GM23338 (cell line): Measurements from ENCODE around the gene GABRB3. TPM values are rescaled to one million over a fixed set of nuclear protein-coding genes. Genes with fewer than 3 reads are reported as not detected.

Experiments
- ATAC-seq: fragments of 200-7000 bp; cut with Tn5 transposase; 3 replicates; pipeline ENCODE4 v1.9.1; 2020
- DNase-seq: peaks from one replicate; pipeline ENCODE4 v3.0.0-alpha.2; 2015; ENCODE audit warnings: low spot score
- H2AFZ ChIP-seq: fragments of 200-600 bp; sonication (generic); 2 replicates; pipeline ENCODE4 v1.8.0; 2016; ENCODE audit warnings: antibody characterized with exemption, mild to moderate bottlenecking, moderate library complexity
- H3F3A ChIP-seq: fragments of 200-600 bp; sonication (generic); replicated peaks from 2 replicates; pipeline ENCODE4 v1.8.0; 2017; ENCODE audit warnings: antibody characterized with exemption, mixed run types, low read depth
- H3K27ac ChIP-seq: fragments of 200-600 bp; sonication (generic); 2 replicates; pipeline ENCODE4 v1.6.1; 2016; ENCODE audit warnings: low read depth
- H3K27me3 ChIP-seq: fragments of 200-600 bp; sonication (generic); 2 replicates; pipeline ENCODE4 v1.8.0; 2016; ENCODE audit warnings: mild to moderate bottlenecking, mixed run types, moderate library complexity; ENCODE audit not compliant: insufficient read depth
- H3K36me3 ChIP-seq: fragments of 200-600 bp; sonication (generic); 2 replicates; pipeline ENCODE4 v1.8.0; 2016; ENCODE audit warnings: mild to moderate bottlenecking; ENCODE audit not compliant: insufficient read depth
- H3K4me1 ChIP-seq: fragments of 200-600 bp; sonication (generic); 2 replicates; pipeline ENCODE4 v1.8.0; 2016; ENCODE audit warnings: mild to moderate bottlenecking, moderate library complexity; ENCODE audit not compliant: insufficient read depth
- H3K4me2 ChIP-seq: fragments of 200-600 bp; sonication (generic); 2 replicates; pipeline ENCODE4 v1.7.1; 2017; ENCODE audit warnings: mixed run types
- H3K4me3 ChIP-seq: fragments of 200-600 bp; sonication (generic); 2 replicates; pipeline ENCODE4 v1.6.1; 2016; ENCODE audit warnings: mixed run types
- H3K79me2 ChIP-seq: fragments of 200-600 bp; sonication (generic); replicated peaks from 2 replicates; pipeline ENCODE4 v1.8.0; 2017; ENCODE audit warnings: mild to moderate bottlenecking; ENCODE audit not compliant: insufficient read depth
- H3K9me2 ChIP-seq: fragments of 200-600 bp; sonication (generic); 2 replicates; pipeline ENCODE4 v1.8.0; 2017; ENCODE audit not compliant: insufficient read depth
- H4K20me1 ChIP-seq: fragments of 200-600 bp; sonication (generic); replicated peaks from 2 replicates; pipeline ENCODE4 v1.8.0; 2017; ENCODE audit warnings: mild to moderate bottlenecking; ENCODE audit not compliant: insufficient read depth
- H3K27ac Mint-ChIP-seq: 2 replicates; pipeline ENCODE4 v1.8.0; 2020; ENCODE audit warnings: inconsistent platforms, mild to moderate bottlenecking, moderate library complexity, mixed read lengths
- H3K27me3 Mint-ChIP-seq: 3 replicates; pipeline ENCODE4 v1.8.0; 2022; ENCODE audit warnings: low read depth, mild to moderate bottlenecking, moderate library complexity, mixed read lengths, inconsistent platforms; ENCODE audit not compliant: insufficient read depth, poor library complexity
- H3K36me3 Mint-ChIP-seq: 3 replicates; pipeline ENCODE4 v1.8.0; 2021; ENCODE audit warnings: low read depth, mild to moderate bottlenecking, inconsistent platforms, moderate library complexity, mixed read lengths
- H3K4me1 Mint-ChIP-seq: 3 replicates; pipeline ENCODE4 v1.8.0; 2020; ENCODE audit warnings: mild to moderate bottlenecking, inconsistent platforms, mixed read lengths
- H3K4me3 Mint-ChIP-seq: 3 replicates; pipeline ENCODE4 v1.8.0; 2021; ENCODE audit warnings: moderate library complexity, mild to moderate bottlenecking, inconsistent platforms, mixed read lengths
- H3K9me3 Mint-ChIP-seq: 3 replicates; pipeline ENCODE4 v1.8.0; 2020; ENCODE audit warnings: moderate library complexity, mild to moderate bottlenecking, inconsistent platforms, mixed read lengths
- CREB1 ChIP-seq: fragments of 250-450 bp; sonication (Bioruptor Pico); IDR thresholded peaks from 2 replicates; pipeline ENCODE4 v1.5.0; 2020; ENCODE audit warnings: low read depth, mild to moderate bottlenecking, moderate library complexity
- EZH2 ChIP-seq: fragments of 200-600 bp; sonication (generic); IDR thresholded peaks from one replicate; pipeline ENCODE4 v1.8.0; 2017; ENCODE audit warnings: antibody characterized with exemption, mild to moderate bottlenecking, low read depth; ENCODE audit not compliant: unreplicated experiment
- EZH2phosphoT487 ChIP-seq: fragments of 200-600 bp; sonication (generic); IDR thresholded peaks from one replicate; pipeline ENCODE4 v1.8.1; 2018; ENCODE audit warnings: antibody characterized with exemption; ENCODE audit not compliant: unreplicated experiment
- JUNB ChIP-seq: IDR thresholded peaks from one replicate; pipeline ENCODE4 v1.6.1; 2016; ENCODE audit warnings: antibody characterized with exemption; ENCODE audit not compliant: unreplicated experiment
- NANOG ChIP-seq: IDR thresholded peaks from 2 replicates; pipeline ENCODE4 v1.6.1; 2016; ENCODE audit warnings: antibody characterized with exemption, borderline replicate concordance
- POLR2AphosphoS5 ChIP-seq: IDR thresholded peaks from 2 replicates; pipeline ENCODE4 v1.6.1; 2016; ENCODE audit warnings: antibody characterized with exemption, low read depth
- STAT1 ChIP-seq: IDR thresholded peaks from one replicate; pipeline ENCODE4 v1.6.1; 2016; ENCODE audit warnings: antibody characterized with exemption; ENCODE audit not compliant: unreplicated experiment
- ZNF114 ChIP-seq: fragments of 250-450 bp; sonication (Bioruptor Pico); IDR thresholded peaks from 2 replicates; pipeline ENCODE4 v1.5.0; 2020; ENCODE audit warnings: mild to moderate bottlenecking, moderate library complexity
- ZNF331 ChIP-seq: fragments of 250-450 bp; sonication (Bioruptor Pico); IDR thresholded peaks from 2 replicates; pipeline ENCODE4 v1.5.0; 2020; ENCODE audit warnings: low read depth, mild to moderate bottlenecking, moderate library complexity
- polyA plus RNA-seq: library from polyadenylated mRNA; unstranded; fragments of >200 nt; fragmentation: Nextera tagmentation; extraction: Ambion mirVana; gene quantifications from 2 replicates; pipeline ENCODE4 v1.2.1, GENCODE V29; 2016
- total RNA-seq: library from RNA; depleted of rRNA; stranded (reverse); fragments of >200 nt; shearing (Covaris generic); gene quantifications from 2 replicates; pipeline ENCODE4 v1.2.3, GENCODE V29; 2014
- TF ChIP-seq, protein P1 (sequence below): fragments of 250-450 bp; sonication (Bioruptor Pico); IDR thresholded peaks from 2 replicates; pipeline ENCODE4 v1.5.0; 2020; ENCODE audit warnings: mild to moderate bottlenecking, moderate library complexity
- TF ChIP-seq, protein P2 (sequence below): IDR thresholded peaks from 2 replicates; pipeline ENCODE4 v1.6.1; 2016; ENCODE audit warnings: antibody characterized with exemption
- TF ChIP-seq, protein P3 (sequence below): IDR thresholded peaks from one replicate; pipeline ENCODE4 v1.6.1; 2018; ENCODE audit warnings: antibody characterized with exemption; ENCODE audit not compliant: unreplicated experiment
- TF ChIP-seq, protein P4 (sequence below), 2 experiments: fragments of 200-600 bp in 1 of 2; sonication (generic) in 1 of 2; conservative IDR thresholded peaks; 2 replicates each; pipeline versions ENCODE4 v1.5.1 to v1.6.1; 2016 to 2017; ENCODE audit warnings: antibody characterized with exemption in 2 of 2, low read depth in 2 of 2, mild to moderate bottlenecking in 2 of 2, moderate library complexity in 1 of 2

Gene GABRB3
- total and polyA plus RNA-seq, 2 experiments from 2014 or later: 56.5 to 131 TPM

DNA sequence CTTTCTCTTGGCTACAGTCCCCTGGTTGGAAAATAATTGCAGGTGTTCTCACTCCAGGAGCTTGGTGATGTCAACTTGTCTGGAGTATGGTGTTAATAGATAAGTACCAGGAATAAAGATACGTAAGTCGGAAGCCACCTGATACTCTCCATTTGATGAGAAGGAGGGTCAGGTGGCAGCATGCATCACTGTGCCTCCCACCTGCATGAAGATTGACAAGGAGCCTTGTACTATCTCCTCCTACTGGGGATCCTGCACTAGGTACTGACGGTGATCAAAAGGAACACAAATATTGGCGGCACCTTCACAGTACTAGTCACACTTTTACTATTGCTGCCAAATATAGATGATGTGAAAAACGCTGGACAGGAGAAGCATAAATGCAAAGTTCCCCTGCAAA, 32.6 kb upstream of the GABRB3 start:
- no peaks in the 10 kb centered on the region for H3K27me3 ChIP-seq
- H2AFZ ChIP-seq: no peak overlapping the region
- no peak overlapping the region for H3K27ac ChIP-seq
- no peak overlapping the region for H3K27ac Mint-ChIP-seq
- H3K4me3 ChIP-seq: no peak overlapping the region
- H3K36me3 Mint-ChIP-seq: peaks cover 2% of the 10 kb centered on the region; the same call in 1 of the 3 replicates
- no peaks in the 10 kb centered on the region for H3K4me1 ChIP-seq
- no peak for TF ChIP-seq EZH2phosphoT487
- no peak for TF ChIP-seq STAT1
- no peak for TF ChIP-seq ZNF114 (CRISPR knock-in tag)
- TF ChIP-seq, protein P1, sequence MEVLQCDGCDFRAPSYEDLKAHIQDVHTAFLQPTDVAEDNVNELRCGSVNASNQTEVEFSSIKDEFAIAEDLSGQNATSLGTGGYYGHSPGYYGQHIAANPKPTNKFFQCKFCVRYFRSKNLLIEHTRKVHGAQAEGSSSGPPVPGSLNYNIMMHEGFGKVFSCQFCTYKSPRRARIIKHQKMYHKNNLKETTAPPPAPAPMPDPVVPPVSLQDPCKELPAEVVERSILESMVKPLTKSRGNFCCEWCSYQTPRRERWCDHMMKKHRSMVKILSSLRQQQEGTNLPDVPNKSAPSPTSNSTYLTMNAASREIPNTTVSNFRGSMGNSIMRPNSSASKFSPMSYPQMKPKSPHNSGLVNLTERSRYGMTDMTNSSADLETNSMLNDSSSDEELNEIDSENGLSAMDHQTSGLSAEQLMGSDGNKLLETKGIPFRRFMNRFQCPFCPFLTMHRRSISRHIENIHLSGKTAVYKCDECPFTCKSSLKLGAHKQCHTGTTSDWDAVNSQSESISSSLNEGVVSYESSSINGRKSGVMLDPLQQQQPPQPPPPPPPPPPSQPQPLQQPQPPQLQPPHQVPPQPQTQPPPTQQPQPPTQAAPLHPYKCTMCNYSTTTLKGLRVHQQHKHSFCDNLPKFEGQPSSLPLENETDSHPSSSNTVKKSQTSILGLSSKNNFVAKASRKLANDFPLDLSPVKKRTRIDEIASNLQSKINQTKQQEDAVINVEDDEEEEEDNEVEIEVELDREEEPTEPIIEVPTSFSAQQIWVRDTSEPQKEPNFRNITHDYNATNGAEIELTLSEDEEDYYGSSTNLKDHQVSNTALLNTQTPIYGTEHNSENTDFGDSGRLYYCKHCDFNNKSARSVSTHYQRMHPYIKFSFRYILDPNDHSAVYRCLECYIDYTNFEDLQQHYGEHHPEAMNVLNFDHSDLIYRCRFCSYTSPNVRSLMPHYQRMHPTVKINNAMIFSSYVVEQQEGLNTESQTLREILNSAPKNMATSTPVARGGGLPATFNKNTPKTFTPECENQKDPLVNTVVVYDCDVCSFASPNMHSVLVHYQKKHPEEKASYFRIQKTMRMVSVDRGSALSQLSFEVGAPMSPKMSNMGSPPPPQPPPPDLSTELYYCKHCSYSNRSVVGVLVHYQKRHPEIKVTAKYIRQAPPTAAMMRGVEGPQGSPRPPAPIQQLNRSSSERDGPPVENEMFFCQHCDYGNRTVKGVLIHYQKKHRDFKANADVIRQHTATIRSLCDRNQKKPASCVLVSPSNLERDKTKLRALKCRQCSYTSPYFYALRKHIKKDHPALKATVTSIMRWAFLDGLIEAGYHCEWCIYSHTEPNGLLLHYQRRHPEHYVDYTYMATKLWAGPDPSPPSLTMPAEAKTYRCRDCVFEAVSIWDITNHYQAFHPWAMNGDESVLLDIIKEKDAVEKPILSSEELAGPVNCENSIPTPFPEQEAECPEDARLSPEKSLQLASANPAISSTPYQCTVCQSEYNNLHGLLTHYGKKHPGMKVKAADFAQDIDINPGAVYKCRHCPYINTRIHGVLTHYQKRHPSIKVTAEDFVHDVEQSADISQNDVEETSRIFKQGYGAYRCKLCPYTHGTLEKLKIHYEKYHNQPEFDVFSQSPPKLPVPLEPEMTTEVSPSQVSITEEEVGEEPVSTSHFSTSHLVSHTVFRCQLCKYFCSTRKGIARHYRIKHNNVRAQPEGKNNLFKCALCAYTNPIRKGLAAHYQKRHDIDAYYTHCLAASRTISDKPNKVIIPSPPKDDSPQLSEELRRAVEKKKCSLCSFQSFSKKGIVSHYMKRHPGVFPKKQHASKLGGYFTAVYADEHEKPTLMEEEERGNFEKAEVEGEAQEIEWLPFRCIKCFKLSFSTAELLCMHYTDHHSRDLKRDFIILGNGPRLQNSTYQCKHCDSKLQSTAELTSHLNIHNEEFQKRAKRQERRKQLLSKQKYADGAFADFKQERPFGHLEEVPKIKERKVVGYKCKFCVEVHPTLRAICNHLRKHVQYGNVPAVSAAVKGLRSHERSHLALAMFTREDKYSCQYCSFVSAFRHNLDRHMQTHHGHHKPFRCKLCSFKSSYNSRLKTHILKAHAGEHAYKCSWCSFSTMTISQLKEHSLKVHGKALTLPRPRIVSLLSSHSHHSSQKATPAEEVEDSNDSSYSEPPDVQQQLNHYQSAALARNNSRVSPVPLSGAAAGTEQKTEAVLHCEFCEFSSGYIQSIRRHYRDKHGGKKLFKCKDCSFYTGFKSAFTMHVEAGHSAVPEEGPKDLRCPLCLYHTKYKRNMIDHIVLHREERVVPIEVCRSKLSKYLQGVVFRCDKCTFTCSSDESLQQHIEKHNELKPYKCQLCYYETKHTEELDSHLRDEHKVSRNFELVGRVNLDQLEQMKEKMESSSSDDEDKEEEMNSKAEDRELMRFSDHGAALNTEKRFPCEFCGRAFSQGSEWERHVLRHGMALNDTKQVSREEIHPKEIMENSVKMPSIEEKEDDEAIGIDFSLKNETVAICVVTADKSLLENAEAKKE: no peak
- TF ChIP-seq, protein P2, sequence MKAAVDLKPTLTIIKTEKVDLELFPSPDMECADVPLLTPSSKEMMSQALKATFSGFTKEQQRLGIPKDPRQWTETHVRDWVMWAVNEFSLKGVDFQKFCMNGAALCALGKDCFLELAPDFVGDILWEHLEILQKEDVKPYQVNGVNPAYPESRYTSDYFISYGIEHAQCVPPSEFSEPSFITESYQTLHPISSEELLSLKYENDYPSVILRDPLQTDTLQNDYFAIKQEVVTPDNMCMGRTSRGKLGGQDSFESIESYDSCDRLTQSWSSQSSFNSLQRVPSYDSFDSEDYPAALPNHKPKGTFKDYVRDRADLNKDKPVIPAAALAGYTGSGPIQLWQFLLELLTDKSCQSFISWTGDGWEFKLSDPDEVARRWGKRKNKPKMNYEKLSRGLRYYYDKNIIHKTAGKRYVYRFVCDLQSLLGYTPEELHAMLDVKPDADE: no peak
- TF ChIP-seq, protein P3, sequence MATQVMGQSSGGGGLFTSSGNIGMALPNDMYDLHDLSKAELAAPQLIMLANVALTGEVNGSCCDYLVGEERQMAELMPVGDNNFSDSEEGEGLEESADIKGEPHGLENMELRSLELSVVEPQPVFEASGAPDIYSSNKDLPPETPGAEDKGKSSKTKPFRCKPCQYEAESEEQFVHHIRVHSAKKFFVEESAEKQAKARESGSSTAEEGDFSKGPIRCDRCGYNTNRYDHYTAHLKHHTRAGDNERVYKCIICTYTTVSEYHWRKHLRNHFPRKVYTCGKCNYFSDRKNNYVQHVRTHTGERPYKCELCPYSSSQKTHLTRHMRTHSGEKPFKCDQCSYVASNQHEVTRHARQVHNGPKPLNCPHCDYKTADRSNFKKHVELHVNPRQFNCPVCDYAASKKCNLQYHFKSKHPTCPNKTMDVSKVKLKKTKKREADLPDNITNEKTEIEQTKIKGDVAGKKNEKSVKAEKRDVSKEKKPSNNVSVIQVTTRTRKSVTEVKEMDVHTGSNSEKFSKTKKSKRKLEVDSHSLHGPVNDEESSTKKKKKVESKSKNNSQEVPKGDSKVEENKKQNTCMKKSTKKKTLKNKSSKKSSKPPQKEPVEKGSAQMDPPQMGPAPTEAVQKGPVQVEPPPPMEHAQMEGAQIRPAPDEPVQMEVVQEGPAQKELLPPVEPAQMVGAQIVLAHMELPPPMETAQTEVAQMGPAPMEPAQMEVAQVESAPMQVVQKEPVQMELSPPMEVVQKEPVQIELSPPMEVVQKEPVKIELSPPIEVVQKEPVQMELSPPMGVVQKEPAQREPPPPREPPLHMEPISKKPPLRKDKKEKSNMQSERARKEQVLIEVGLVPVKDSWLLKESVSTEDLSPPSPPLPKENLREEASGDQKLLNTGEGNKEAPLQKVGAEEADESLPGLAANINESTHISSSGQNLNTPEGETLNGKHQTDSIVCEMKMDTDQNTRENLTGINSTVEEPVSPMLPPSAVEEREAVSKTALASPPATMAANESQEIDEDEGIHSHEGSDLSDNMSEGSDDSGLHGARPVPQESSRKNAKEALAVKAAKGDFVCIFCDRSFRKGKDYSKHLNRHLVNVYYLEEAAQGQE: no peak
- TF ChIP-seq JUNB: no peak
- no peak for TF ChIP-seq CREB1
- no peak for TF ChIP-seq POLR2AphosphoS5
- TF ChIP-seq, protein P4, sequence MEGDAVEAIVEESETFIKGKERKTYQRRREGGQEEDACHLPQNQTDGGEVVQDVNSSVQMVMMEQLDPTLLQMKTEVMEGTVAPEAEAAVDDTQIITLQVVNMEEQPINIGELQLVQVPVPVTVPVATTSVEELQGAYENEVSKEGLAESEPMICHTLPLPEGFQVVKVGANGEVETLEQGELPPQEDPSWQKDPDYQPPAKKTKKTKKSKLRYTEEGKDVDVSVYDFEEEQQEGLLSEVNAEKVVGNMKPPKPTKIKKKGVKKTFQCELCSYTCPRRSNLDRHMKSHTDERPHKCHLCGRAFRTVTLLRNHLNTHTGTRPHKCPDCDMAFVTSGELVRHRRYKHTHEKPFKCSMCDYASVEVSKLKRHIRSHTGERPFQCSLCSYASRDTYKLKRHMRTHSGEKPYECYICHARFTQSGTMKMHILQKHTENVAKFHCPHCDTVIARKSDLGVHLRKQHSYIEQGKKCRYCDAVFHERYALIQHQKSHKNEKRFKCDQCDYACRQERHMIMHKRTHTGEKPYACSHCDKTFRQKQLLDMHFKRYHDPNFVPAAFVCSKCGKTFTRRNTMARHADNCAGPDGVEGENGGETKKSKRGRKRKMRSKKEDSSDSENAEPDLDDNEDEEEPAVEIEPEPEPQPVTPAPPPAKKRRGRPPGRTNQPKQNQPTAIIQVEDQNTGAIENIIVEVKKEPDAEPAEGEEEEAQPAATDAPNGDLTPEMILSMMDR (conservative IDR thresholded peaks at IDR 0.05; ENCODE audit: low read depth in 2 of 2): no peak
- TF ChIP-seq NANOG: no peak
- TF ChIP-seq ZNF331: no peak
- TF ChIP-seq EZH2: no peak
- DNase-seq (peak; percentile 2), ATAC-seq (0 out of 3 replicates have a peak, but pooled peaks have one; percentile 38)
- H3K9me3 Mint-ChIP-seq: peaks cover 5% of the 10 kb centered on the region; the same call in 1 of the 3 replicates
- H3K4me2 ChIP-seq: no peak overlapping the region
- no peaks in the 10 kb centered on the region for H3K36me3 ChIP-seq
- peaks cover 12% of the 10 kb centered on the region for H3K27me3 Mint-ChIP-seq
- no peaks in the 10 kb centered on the region for H4K20me1 ChIP-seq
- no peaks in the 10 kb centered on the region for H3F3A ChIP-seq
- H3K4me1 Mint-ChIP-seq: peaks cover 10% of the 10 kb centered on the region; the same call in 2 of the 3 replicates
- no peak overlapping the region for H3K4me3 Mint-ChIP-seq
- H3K79me2 ChIP-seq: no peaks in the 10 kb centered on the region
- H3K9me2 ChIP-seq: no peaks in the 10 kb centered on the region
